HG03575 (cell line): ENCODE data around the gene CCL4L2.
A peak's percentile ranks its signal among the peaks of the same experiment; 100 is the strongest.
"Not testable (repeated sequence)": the region's sequence is repeated elsewhere in the genome, so short reads cannot be mapped to it uniquely, and the experiment has no call there.

Experiments used
- ATAC-seq: cut with Tn5 transposase; IDR thresholded peaks from one replicate; pipeline ENCODE4 v1.9.1; 2021; ENCODE audit not compliant: unreplicated experiment, insufficient number of reproducible peaks, low FRiP score; ENCODE audit errors: extremely low read depth

Gene CCL4L2

DNA sequence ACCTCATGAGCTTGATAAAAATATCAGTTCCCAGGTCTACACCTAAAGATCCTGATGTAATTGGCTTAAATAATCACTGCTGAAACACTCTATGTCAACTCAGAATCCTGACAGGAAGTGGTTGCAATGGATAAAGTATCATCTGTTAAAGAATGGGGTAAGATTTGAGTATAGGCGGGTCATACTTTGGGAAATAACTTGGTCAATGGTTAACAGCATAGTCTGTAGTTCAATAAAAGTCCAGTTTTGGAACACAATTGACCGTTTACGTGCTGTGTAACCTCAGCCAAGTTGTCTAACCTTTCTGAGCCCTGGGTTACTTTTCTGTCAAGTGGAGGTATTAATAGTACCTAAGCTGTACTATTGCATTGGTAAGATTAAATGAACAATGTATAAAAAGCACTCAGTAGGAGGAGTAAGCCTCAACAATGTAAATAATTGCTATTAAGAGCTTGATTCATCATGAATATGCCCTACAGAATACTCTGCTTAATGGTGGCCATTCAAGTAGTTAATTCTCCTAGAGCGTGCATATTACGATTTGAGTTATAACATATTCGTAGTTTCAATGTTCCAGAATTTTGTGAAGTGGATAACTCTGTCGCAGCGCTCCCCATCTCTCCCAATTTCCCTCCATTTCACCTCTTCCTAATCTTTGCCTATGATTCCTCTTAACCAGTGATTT, 16.6 kb upstream of the CCL4L2 start:
- ATAC-seq: not testable (repeated sequence)

DNA sequence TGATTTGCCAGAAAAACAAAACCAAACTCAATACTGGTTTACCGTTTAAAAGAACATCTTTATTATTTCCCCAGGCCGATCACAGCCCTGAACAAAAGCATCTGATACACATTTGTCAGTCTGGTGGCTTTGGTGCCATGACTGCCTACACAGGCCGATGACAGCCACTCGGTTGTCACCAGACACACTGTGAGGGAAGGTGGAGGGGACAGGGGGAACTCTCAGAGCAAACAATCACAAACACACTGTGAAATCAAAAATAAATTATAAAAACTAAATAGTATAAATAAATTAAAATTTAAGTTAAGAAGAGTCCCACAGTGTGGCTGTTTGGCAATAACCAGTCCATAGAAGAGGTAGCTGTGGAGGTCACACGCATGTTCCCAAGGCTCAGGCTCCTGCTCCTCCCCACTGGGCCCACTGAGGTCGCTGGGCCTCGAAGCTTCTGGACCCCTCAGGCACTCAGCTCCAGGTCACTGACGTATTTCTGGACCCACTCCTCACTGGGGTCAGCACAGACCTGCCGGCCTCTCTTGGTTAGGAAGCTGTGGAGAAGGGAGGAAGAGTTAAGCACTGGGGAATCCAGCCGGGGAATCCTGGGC, 15.9 kb upstream of the CCL4L2 start:
- not testable (repeated sequence) for ATAC-seq

DNA sequence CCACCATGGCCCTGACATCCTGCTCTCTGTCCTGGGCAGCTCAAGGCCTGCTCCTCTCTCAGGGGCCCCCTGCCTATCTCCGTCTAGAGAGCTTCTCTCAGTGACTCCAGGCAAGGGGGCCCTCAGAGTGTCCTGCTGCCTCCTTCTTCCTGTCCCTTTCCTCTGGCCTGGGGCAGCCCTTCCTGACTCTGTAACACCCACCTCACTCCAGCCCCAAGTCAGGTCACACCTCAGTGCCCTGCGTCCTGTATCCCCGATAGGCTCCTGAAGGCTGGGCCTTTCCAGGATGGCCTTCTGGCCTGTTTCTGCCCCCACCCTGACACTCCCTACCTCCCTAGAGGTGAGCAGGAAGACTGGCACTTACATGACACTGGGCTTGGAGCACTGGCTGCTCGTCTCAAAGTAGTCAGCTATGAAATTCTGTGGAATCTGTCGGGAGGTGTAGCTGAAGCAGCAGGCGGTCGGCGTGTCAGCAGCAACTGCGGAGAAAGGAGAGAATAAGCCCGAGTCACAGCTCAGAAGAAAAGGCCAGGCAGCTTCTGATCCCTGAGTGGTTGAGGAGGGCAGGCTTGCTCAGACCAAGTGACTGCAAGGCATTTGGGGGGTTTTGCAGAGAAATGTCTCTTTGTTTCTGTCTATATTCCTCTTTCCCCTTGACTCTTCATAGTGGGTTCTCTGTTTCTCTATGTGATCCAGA, 15.3 kb upstream of the CCL4L2 start:
- no peak for ATAC-seq

DNA sequence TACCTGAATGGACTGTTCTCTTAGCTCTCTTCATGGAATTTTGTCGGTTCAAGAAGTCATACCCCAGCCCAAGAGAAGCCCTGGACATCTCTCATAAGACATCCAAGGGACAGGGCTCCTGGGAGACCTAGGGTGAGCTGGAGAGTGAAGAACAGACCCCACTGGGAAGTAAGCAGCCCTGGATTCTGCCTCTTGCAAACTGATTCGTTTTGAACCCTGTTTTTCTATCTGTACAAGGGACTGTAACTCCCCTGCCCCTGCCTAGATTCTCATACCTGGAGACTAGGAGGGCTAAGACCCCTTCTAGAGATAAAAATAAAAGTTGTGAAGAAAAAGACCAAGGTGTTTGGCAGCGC, 14.8 kb upstream of the CCL4L2 start:
- ATAC-seq: no peak

DNA sequence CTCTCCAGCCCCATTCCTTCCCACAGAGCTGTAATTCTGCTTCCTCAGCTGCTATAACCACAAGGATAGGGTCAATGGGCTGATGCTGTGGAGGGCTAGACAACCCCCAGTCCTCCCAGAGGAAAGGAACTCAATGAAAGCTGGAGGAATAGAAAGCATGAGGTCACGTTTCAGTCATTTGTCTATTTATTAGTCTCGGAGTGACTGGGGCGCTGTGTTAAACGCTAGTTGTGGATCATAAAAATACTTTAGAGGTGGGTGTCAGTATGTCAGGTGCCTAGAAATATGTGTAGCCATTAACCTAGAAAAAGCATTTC, 13.5 kb upstream of the CCL4L2 start:
- peak; percentile 11 for ATAC-seq

- ATAC-seq: no peak
These were observed 11.9 kb upstream of the CCL4L2 start for GRCh38 chr17:36198831-36199465.

- not testable (repeated sequence) for ATAC-seq
These were observed 9.8 kb upstream of the CCL4L2 start for GRCh38 chr17:36201102-36201501.

DNA sequence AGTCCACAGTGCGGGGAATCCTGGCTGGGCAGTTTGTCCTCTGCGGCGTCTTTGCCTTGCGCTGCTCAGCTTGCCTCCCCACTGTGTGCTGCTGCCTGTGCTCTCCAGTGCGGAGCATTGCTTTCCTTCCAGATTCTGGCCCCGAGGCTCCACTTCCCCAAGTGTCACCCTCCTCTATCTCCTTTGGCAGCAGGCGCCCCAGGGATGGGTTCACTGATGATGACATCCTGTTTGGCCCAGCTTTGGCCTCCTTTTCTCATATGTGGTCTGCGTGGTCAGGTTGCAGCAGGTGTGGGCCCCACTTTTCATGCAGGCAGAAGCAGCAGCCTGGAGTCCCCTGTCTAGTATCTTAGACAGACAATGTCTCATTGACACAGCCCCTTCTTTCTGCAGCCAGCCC, 9.4 kb upstream of the CCL4L2 start:
- not testable (repeated sequence) for ATAC-seq

DNA sequence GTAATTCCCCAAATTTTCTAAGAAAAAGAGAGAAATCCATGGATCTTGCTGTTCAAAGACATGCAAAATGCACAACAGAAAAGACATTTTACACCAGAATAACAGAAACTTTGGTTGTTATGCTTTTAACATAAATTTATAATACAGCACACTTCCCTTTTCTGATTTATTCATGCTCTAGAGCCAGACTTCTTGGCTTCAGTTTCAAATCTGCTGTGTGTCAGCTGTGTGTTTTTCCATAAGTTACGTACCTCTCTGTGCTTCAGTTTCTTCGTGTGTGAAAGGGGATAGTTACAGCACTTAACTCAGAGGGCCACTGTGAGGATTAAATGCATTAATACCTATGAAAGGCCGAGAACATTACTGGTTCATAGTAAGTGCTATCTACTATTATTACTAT, 7.5 kb upstream of the CCL4L2 start:
- no peak for ATAC-seq

DNA sequence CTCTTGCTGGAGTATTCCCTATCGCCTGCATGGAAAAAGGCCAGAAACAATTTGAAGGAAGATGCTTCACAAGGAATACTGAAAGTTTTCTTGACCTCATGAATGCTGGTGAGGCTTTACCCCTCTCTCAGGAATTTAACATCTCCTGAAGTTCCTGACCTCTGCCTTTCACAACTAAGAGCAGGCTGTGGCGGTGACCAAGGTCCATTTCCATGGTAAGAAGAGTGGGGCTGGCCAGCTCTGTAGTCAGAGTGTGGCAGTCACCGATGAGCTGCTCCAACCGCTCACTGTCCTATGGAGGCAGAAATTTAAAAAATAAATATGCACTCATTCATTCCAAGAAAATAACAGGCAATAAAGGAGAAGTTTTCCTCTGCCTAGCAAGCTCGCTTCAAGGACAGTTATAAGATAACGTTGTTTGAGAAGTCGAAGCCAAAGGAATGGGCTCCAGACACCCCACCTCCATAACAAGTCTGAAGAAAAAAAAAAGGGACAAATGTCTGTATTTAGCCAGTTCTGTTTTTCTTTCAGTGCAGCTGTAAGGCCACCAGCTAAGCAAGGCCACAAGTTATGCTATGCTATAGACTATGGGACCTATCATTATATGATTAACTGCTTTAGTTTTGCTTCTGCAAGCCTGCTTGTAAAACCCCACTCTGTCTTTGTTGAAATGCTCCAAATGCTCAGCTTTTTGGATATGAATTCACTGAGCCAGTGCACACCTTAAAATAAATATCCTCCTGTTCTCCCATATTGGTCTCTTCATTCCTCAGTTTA, 6.0 kb upstream of the CCL4L2 start:
- ATAC-seq: no peak

DNA sequence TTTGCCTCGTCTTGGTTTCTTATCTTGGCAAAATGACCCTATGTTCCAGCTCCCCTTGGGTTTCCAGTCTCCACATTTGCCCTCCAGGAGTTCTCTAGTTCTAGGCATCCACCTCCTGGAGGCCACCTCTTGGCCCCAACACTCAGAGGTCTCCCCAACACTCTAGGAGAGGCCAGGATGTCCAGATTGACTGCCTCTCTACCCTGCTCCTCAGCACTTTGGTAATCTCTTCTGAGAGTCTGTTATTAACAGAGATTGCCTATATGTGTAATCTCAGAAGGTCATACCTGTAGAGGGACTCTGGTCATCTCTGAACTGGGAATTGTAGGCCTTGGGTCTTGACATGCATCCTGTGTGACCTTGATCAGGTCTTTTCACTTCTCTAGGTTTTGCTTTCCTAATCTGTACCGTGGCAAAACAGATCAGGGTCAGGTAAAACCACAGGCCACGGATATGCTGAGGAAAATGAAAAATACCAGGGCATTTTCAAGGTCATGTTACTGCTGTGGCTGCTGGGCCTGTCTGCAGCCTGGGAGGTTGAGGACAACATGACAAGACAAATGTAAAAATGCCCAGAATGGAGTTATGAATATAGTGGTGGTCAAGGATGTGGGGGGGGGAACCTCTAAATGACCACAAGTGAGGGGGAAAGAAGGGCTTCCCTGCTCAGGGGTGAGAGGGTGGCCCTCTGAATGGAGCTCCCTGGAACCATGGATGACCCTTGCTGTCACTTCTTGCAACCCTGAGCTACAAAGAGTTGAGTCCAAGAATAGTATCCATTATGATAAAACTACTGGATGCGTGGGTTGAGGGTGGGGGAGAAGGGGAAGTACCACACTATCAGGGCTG, 5.0 kb upstream of the CCL4L2 start:
- ATAC-seq: no peak

DNA sequence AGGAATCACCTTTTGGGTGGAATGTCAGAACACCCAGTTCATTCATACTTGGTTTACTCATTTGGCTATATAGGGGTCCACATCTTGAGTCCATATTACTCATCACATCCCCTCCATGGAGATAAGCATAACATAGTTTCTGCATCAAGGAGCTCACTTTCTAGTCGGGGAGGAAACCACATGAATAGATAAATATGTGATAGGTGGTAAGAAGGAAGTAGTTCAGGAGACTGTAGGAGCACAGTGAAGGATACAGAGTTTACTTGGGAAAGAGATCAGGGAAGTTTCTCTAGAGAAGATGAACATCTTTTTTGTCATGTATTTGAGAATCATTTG, 4.4 kb upstream of the CCL4L2 start:
- ATAC-seq: not testable (repeated sequence)

DNA sequence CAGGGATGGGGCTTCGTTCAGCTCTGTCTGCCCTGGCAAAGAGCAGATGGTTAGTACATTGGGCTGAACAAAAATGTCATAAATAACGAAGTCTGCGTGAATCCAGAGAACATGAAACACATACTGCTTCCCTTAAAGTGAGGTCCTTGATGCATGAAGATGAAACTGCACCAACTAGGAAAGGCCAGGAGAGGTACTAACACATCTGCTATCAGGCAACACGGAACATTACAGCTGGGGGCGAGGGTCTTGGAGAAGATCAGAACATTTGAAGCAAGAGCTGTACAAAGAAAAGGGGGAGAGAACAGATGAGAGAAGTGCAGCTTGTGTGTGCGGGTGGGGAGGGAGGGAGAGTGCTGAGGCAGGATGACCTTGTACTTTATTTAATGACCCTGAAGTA, 3.5 kb upstream of the CCL4L2 start:
- ATAC-seq: not testable (repeated sequence)

DNA sequence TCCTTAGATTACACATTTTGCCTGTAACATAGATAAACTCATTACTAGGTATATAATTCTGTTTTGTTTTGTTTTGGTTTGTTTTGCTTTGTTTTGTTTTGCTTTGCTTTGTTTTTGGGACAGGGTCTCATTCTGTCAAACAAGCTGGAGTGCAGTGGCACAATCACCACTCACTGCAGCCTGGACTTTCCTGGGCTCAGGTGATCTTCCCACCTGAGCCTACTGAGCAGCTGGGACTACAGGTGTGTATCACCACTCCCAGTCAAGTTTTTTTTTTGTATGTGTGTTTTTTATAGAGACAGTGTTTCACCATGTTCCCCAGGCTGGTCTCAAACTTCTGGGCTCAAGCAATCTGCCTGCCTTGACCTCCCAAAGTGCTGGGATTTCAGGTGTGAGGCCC, 1.3 kb upstream of the CCL4L2 start:
- ATAC-seq: no peak

- ATAC-seq: not testable (repeated sequence)
These were observed 815 bp downstream of the CCL4L2 start for GRCh38 chr17:36211484-36212271.

DNA sequence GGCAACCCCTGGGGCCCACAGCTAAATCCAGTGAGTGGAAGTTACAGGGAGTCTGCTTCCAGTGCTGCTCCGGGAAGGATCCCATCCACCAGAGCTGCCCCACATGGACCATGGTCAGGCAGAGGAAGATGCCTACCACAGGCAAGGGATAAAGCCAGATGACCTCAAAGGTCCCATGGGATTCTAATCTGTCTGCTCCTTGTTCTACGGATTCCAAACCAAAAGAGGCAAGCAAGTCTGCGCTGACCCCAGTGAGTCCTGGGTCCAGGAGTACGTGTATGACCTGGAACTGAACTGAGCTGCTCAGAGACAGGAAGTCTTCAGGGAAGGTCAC, 1.4 kb downstream of the CCL4L2 start:
- no peak for ATAC-seq

GRCh38 chr17:36212966-36213365, 2.1 kb downstream of the CCL4L2 start:
- no peak for ATAC-seq

GRCh38 chr17:36213695-36214094, 2.8 kb downstream of the CCL4L2 start:
- ATAC-seq: no peak
